Suprapubic skin (tissue), 4 donors: Measurements from ENCODE around the gene ZNF835. TPM values are rescaled to one million over a fixed set of nuclear protein-coding genes. Genes with fewer than 3 reads are reported as not detected.

Experiments
- DNase-seq, 2 donors: peaks; one replicate each; pipeline ENCODE4 v3.0.0-alpha.2; 2019; ENCODE audit warnings: low spot score in 2 of 2
- H3K27ac ChIP-seq: fragments of 200-600 bp; sonication (generic); one replicate; pipeline ENCODE4 v1.5.1; 2019
- H3K27me3 ChIP-seq: fragments of 200-600 bp; sonication (generic); one replicate; pipeline ENCODE4 v1.5.1; 2019
- H3K36me3 ChIP-seq: fragments of 200-600 bp; sonication (generic); one replicate; pipeline ENCODE4 v1.5.1; 2019
- H3K4me1 ChIP-seq: fragments of 200-600 bp; sonication (generic); one replicate; pipeline ENCODE4 v1.5.1; 2019
- H3K4me3 ChIP-seq: fragments of 200-600 bp; sonication (generic); one replicate; pipeline ENCODE4 v1.5.1; 2019; ENCODE audit warnings: mild to moderate bottlenecking
- H3K9me3 ChIP-seq: fragments of 200-600 bp; sonication (generic); one replicate; pipeline ENCODE4 v1.5.1; 2019
- CTCF ChIP-seq, 2 donors: fragments of 200-600 bp in 1 of 2; fragments of 450-650 bp in 1 of 2; sonication (generic) in 1 of 2; IDR thresholded peaks; one replicate each; pipeline ENCODE4 v1.5.1; 2016 to 2019; ENCODE audit warnings: antibody characterized with exemption in 2 of 2, mild to moderate bottlenecking in 1 of 2, moderate library complexity in 1 of 2
- EP300 ChIP-seq: sonication (generic); formaldehyde crosslinking; IDR thresholded peaks from one replicate; pipeline ENCODE4 v1.6.1; 2017; ENCODE audit warnings: antibody characterized with exemption
- POLR2A ChIP-seq, 2 donors: fragments of 450-650 bp; IDR thresholded peaks; one replicate each; pipeline ENCODE4 v1.6.1; 2017; ENCODE audit warnings: antibody characterized with exemption in 2 of 2, mild to moderate bottlenecking in 2 of 2, moderate library complexity in 2 of 2
- POLR2AphosphoS5 ChIP-seq, 3 donors: sonication (generic); formaldehyde crosslinking; IDR thresholded peaks; one replicate each; pipeline ENCODE4 v1.6.1; 2017; ENCODE audit warnings: antibody characterized with exemption in 3 of 3
- WGBS: methylation state at CpG from one replicate; pipeline ENCODE4 v1.1.5; 2018; 5-methylcytosine and 5-hydroxymethylcytosine counted together
- total RNA-seq, 4 donors: library from RNA; depleted of rRNA; stranded (reverse); fragments of >200 nt; gene quantifications; one replicate each; pipeline ENCODE4 v1.1.0, GENCODE V29; 2016

The ZNF835 gene
- total RNA-seq: 1 to 10 TPM in 3 of 4 donors, under 1 TPM in 1; 0.34 to 2.0 (median 1.5) TPM

GRCh38 chr19:56671613-56671994 is at the start of gene ZNF835:
ZNF835 (minus strand) TSS chr19:56671757; CDS start chr19:56665198, 6,559 bp downstream.
- peak within 1 kb of the TSS; percentile 60 for H3K4me3 ChIP-seq
- H3K9me3 ChIP-seq: peaks cover 4% of the 10 kb centered on the region
- peaks cover 17% of the 10 kb centered on the region for H3K4me1 ChIP-seq
- H3K27me3 ChIP-seq: no peaks in the 10 kb centered on the region
- H3K36me3 ChIP-seq: no peaks in the 10 kb centered on the region
- 17% methylated on average over 6 of the region's 32 CpGs for WGBS
- TF ChIP-seq POLR2AphosphoS5 (IDR thresholded peaks at IDR 0.05) (no peak), CTCF (IDR thresholded peaks at IDR 0.05) (peak in 1 of 2 donors; percentile 39)
- peak; percentile 86 to 91 for DNase-seq
- no peak within 1 kb of the TSS for H3K27ac ChIP-seq

- 22% methylated on average over 3 of the region's 3 CpGs for WGBS
- no peak for DNase-seq
- peaks cover 7% of the 10 kb centered on the region for H3K9me3 ChIP-seq
- H3K27me3 ChIP-seq: no peaks in the 10 kb centered on the region
- no peaks in the 10 kb centered on the region for H3K4me1 ChIP-seq
- TF ChIP-seq POLR2A (IDR thresholded peaks at IDR 0.05) (no peak), CTCF (IDR thresholded peaks at IDR 0.05) (no peak), POLR2AphosphoS5 (IDR thresholded peaks at IDR 0.05) (no peak), EP300 (no peak)
- H3K4me3 ChIP-seq: no peak overlapping the region
- no peak overlapping the region for H3K27ac ChIP-seq
- no peaks in the 10 kb centered on the region for H3K36me3 ChIP-seq
Measured at GRCh38 chr19:56720281-56720680, 48.7 kb upstream of the ZNF835 start.

GRCh38 chr19:56718231-56718630 is 46.7 kb upstream of the ZNF835 start:
- no peak for TF ChIP-seq EP300
- no peak for TF ChIP-seq POLR2A (IDR thresholded peaks at IDR 0.05)
- no peak for TF ChIP-seq CTCF (IDR thresholded peaks at IDR 0.05)
- TF ChIP-seq POLR2AphosphoS5 (IDR thresholded peaks at IDR 0.05): no peak
- no peak overlapping the region for H3K4me3 ChIP-seq
- no peaks in the 10 kb centered on the region for H3K4me1 ChIP-seq
- no peak overlapping the region for H3K27ac ChIP-seq
- H3K9me3 ChIP-seq: peaks cover 3% of the 10 kb centered on the region
- H3K36me3 ChIP-seq: no peaks in the 10 kb centered on the region
- 50% methylated on average over 6 of the region's 6 CpGs for WGBS
- H3K27me3 ChIP-seq: no peaks in the 10 kb centered on the region
- DNase-seq: no peak

- Histone ChIP-seq H3K27ac (no peak overlapping the region), H3K36me3 (no peaks in the 10 kb centered on the region), H3K4me1 (no peaks in the 10 kb centered on the region), H3K9me3 (peaks cover 9% of the 10 kb centered on the region), H3K4me3 (no peak overlapping the region), H3K27me3 (no peaks in the 10 kb centered on the region)
- TF ChIP-seq EP300: no peak
- TF ChIP-seq POLR2AphosphoS5 (IDR thresholded peaks at IDR 0.05): no peak
- DNase-seq: no peak
- WGBS: 32% methylated on average over 9 of the region's 9 CpGs
Measured at GRCh38 chr19:56712611-56713276, 41.2 kb upstream of the ZNF835 start.

- no peak for TF ChIP-seq EP300
- Histone ChIP-seq H3K36me3 (no peaks in the 10 kb centered on the region), H3K4me3 (no peak overlapping the region), H3K4me1 (no peaks in the 10 kb centered on the region), H3K9me3 (peaks cover 9% of the 10 kb centered on the region), H3K27ac (no peak overlapping the region), H3K27me3 (no peaks in the 10 kb centered on the region)
- DNase-seq: no peak
- WGBS: 28% methylated on average over 1 of the region's 1 CpG
Measured at GRCh38 chr19:56710437-56710836, 38.9 kb upstream of the ZNF835 start.

GRCh38 chr19:56707821-56708220 is 36.3 kb upstream of the ZNF835 start:
- TF ChIP-seq CTCF (IDR thresholded peaks at IDR 0.05): no peak
- TF ChIP-seq POLR2AphosphoS5 (IDR thresholded peaks at IDR 0.05): no peak
- no peak for TF ChIP-seq EP300
- no peak for TF ChIP-seq POLR2A (IDR thresholded peaks at IDR 0.05)
- H3K36me3 ChIP-seq: no peaks in the 10 kb centered on the region
- peaks cover 15% of the 10 kb centered on the region for H3K9me3 ChIP-seq
- DNase-seq: no peak
- no peak overlapping the region for H3K4me3 ChIP-seq
- no peaks in the 10 kb centered on the region for H3K4me1 ChIP-seq
- 75% methylated on average over 3 of the region's 3 CpGs for WGBS
- no peak overlapping the region for H3K27ac ChIP-seq
- no peaks in the 10 kb centered on the region for H3K27me3 ChIP-seq
